NCI-H82 treated with DMSO at 0.1 percent for 48 hours (cell line): ENCODE results near the gene SIGLEC7.

ENCODE experiments used
- DNase-seq: peaks from one replicate; lab custom pipeline; 2025; ENCODE audit not compliant: unreplicated experiment; lab: John Stamatoyannopoulos, UW

Gene SIGLEC7

GRCh38 chr19:51142119-51142518 is at the start of gene SIGLEC7:
Gene SIGLEC7, plus strand, starts transcription at chr19:51142301. Its CDS starts 69 bp downstream, at chr19:51142370.
- DNase-seq, result no peak

- DNase-seq, result no peak
Measured at GRCh38 chr19:51093101-51093500, 49.0 kb upstream of the SIGLEC7 start.

GRCh38 chr19:51093510-51094345 is 48.4 kb upstream of the SIGLEC7 start:
- DNase-seq, result no peak

GRCh38 chr19:51094696-51095279 is 47.3 kb upstream of the SIGLEC7 start:
- DNase-seq, result no peak

- DNase-seq, result peak; percentile 1
Measured at GRCh38 chr19:51096473-51097165, 45.5 kb upstream of the SIGLEC7 start.

GRCh38 chr19:51097166-51097738 is 44.8 kb upstream of the SIGLEC7 start:
- peak; percentile 8 for DNase-seq

GRCh38 chr19:51097796-51098195 is 44.3 kb upstream of the SIGLEC7 start:
- no peak for DNase-seq

GRCh38 chr19:51098365-51099046 is 43.6 kb upstream of the SIGLEC7 start:
- no peak for DNase-seq

- no peak for DNase-seq
Measured at GRCh38 chr19:51099047-51099382, 43.1 kb upstream of the SIGLEC7 start.

- no peak for DNase-seq
Measured at GRCh38 chr19:51100601-51101000, 41.5 kb upstream of the SIGLEC7 start.

- no peak for DNase-seq
Measured at GRCh38 chr19:51101171-51101865, 40.8 kb upstream of the SIGLEC7 start.

GRCh38 chr19:51102991-51103390 is 39.1 kb upstream of the SIGLEC7 start:
- no peak for DNase-seq

- no peak for DNase-seq
Measured at GRCh38 chr19:51103926-51104341, 38.2 kb upstream of the SIGLEC7 start.

GRCh38 chr19:51107406-51108065 is 34.6 kb upstream of the SIGLEC7 start:
- DNase-seq, result no peak

GRCh38 chr19:51108066-51108804 is 33.9 kb upstream of the SIGLEC7 start, which contains the start of gene CTU1:
Gene CTU1, minus strand, starts transcription at chr19:51108409. Its CDS starts 3,840 bp downstream, at chr19:51104569.
- peak; percentile 98 for DNase-seq

- DNase-seq, result no peak
Measured at GRCh38 chr19:51108805-51109146, 33.3 kb upstream of the SIGLEC7 start.

- DNase-seq, result no peak
Measured at GRCh38 chr19:51110666-51110971, 31.5 kb upstream of the SIGLEC7 start.

GRCh38 chr19:51111606-51112005 is 30.5 kb upstream of the SIGLEC7 start:
- DNase-seq, result no peak

- DNase-seq, result no peak
Measured at GRCh38 chr19:51114087-51114729, 27.9 kb upstream of the SIGLEC7 start.
